ENCODE results near the gene ADAM8. TPM values are rescaled to one million over a fixed set of nuclear protein-coding genes. Genes with fewer than 3 reads are reported as not detected.
A peak's percentile ranks its signal among the peaks of the same experiment; 100 is the strongest.

ADAM8 gene
- total and polyA plus RNA-seq, 10 of the 15 experiments (the other 5 are each of a cell fraction or from before 2014, with no cell fraction given), result 0.37 to 92.7 (median 21.7) TPM

GRCh38 chr10:133270204-133270603 is 6.5 kb downstream of the ADAM8 start:
- no peak for TF ChIP-seq NFYA (IDR thresholded peaks at IDR 0.05; ENCODE audit: borderline replicate concordance, low read depth, low read length)
- no peak for TF ChIP-seq ATF7 (IDR thresholded peaks at IDR 0.05; ENCODE audit: low read depth)
- 0 out of 2 replicates have a peak, but pooled peaks have one; percentile 26 for TF ChIP-seq POLR2A (IDR thresholded peaks at IDR 0.05; ENCODE audit: low read depth, low read length)
- TF ChIP-seq YBX1 (IDR thresholded peaks at IDR 0.05), result no peak
- no peak for TF ChIP-seq RCOR1 (conservative IDR thresholded peaks at IDR 0.05; ENCODE audit: low read depth, low read length)
- no peak for TF ChIP-seq SKIL (IDR thresholded peaks at IDR 0.05; ENCODE audit: low read depth, poor library complexity, severe bottlenecking)
- intact Hi-C loops (cut with micrococcal nuclease; ENCODE audit: unreplicated experiment), result no loop called here
- peaks cover 12% of the 10 kb centered on the region for H3K79me2 ChIP-seq (ENCODE audit: control insufficient read depth, insufficient read depth, low read length)
- peaks cover 10 to 37% of the 10 kb centered on the region in 2 experiments for H3K36me3 ChIP-seq (ENCODE audit: control insufficient read depth in 2 of 2, insufficient read depth in 2 of 2, low read length in 1 of 2)
- no peaks in the 10 kb centered on the region; the same call in 1 of the 2 replicates for H4K20me1 ChIP-seq (ENCODE audit: control insufficient read depth, insufficient read depth)
- no peaks in the 10 kb centered on the region for H3K9me3 ChIP-seq (replicated peaks; ENCODE audit: control insufficient read depth, insufficient read depth, low read length)
- H3K4me1 ChIP-seq (ENCODE audit: control insufficient read depth, insufficient read depth, low read length), result peaks cover 5% of the 10 kb centered on the region
- H3K4me2 ChIP-seq (ENCODE audit: control insufficient read depth, insufficient read depth), result no peak overlapping the region
- ATAC-seq, result no peak
- no peak overlapping the region for H3K27ac ChIP-seq (ENCODE audit: control insufficient read depth, insufficient read depth)
- H3K9ac ChIP-seq (ENCODE audit: control insufficient read depth, insufficient read depth, low read length), result no peak overlapping the region
- ChIA-PET SMC1A (ENCODE audit: uncharacterized antibody, unreplicated experiment) (no interaction called here), RAD21 (ENCODE audit: unreplicated experiment) (no interaction called here), POLR2A (no interaction called here), CTCF (no interaction called here)
- H3K27me3 ChIP-seq (replicated peaks in 1 of 2; ENCODE audit: control insufficient read depth in 2 of 2, insufficient read depth in 2 of 2, low read length in 1 of 2), result no peaks in the 10 kb centered on the region
- H2AFZ ChIP-seq (ENCODE audit: control insufficient read depth, low read depth, low read length), result no peak overlapping the region
- WGBS (ENCODE audit: insufficient coverage, insufficient replicate concordance, low lambda C conversion rate, missing lambda C conversion rate), result 87% methylated on average over 20 of the region's 20 CpGs
- no peak for FAIRE-seq
- no peak for DNase-seq (ENCODE audit: low read depth, low spot score)
- in situ Hi-C loops (cut with MboI), result no loop called here
- H3K4me3 ChIP-seq, result no peak overlapping the region
- no TSS peak for BruUV-seq (replicated peaks)

GRCh38 chr10:133269367-133269766 is 7.3 kb downstream of the ADAM8 start:
- ATAC-seq, result no peak
- in situ Hi-C loops (cut with MboI) (no loop called here), intact Hi-C loops (cut with micrococcal nuclease; ENCODE audit: unreplicated experiment) (no loop called here)
- no TSS peak for BruUV-seq (replicated peaks)
- H3K4me1 ChIP-seq (ENCODE audit: control insufficient read depth, insufficient read depth, low read length), result no peaks in the 10 kb centered on the region
- no peak overlapping the region for H3K4me2 ChIP-seq (ENCODE audit: control insufficient read depth, insufficient read depth)
- H3K27me3 ChIP-seq (replicated peaks in 1 of 2; ENCODE audit: control insufficient read depth in 2 of 2, insufficient read depth in 2 of 2, low read length in 1 of 2), result no peaks in the 10 kb centered on the region
- H3K79me2 ChIP-seq (ENCODE audit: control insufficient read depth, insufficient read depth, low read length), result peaks cover 4% of the 10 kb centered on the region
- H3K9me3 ChIP-seq (replicated peaks; ENCODE audit: control insufficient read depth, insufficient read depth, low read length), result no peaks in the 10 kb centered on the region
- POLR2A ChIA-PET, result no interaction called here
- DNase-seq (ENCODE audit: low read depth, low spot score), result no peak
- no peak for FAIRE-seq
- RAD21 ChIA-PET (ENCODE audit: unreplicated experiment), result no interaction called here
- no peak overlapping the region for H3K9ac ChIP-seq (ENCODE audit: control insufficient read depth, insufficient read depth, low read length)
- TF ChIP-seq JUNB (IDR thresholded peaks at IDR 0.05) (no peak), KDM1A (IDR thresholded peaks at IDR 0.05; ENCODE audit: borderline replicate concordance) (no peak), IRF5 (IDR thresholded peaks at IDR 0.05; ENCODE audit: borderline replicate concordance) (no peak)
- SMC1A ChIA-PET (ENCODE audit: uncharacterized antibody, unreplicated experiment), result no interaction called here
- H4K20me1 ChIP-seq (ENCODE audit: control insufficient read depth, insufficient read depth), result no peaks in the 10 kb centered on the region
- no peak overlapping the region for H2AFZ ChIP-seq (ENCODE audit: control insufficient read depth, low read depth, low read length)
- no peak overlapping the region for H3K4me3 ChIP-seq
- 86% methylated on average over 26 of the region's 26 CpGs for WGBS (ENCODE audit: insufficient coverage, insufficient replicate concordance, low lambda C conversion rate, missing lambda C conversion rate)
- CTCF ChIA-PET, result no interaction called here
- no peak overlapping the region for H3K27ac ChIP-seq (ENCODE audit: control insufficient read depth, insufficient read depth)
- peaks cover 10 to 37% of the 10 kb centered on the region in 2 experiments for H3K36me3 ChIP-seq (ENCODE audit: control insufficient read depth in 2 of 2, insufficient read depth in 2 of 2, low read length in 1 of 2)
